C4-2B (cell line): ENCODE data around the gene OSBPL8.

Experiments
- ZFX ChIP-seq: fragments of 450-650 bp; IDR thresholded peaks from 2 replicates; pipeline ENCODE4 v1.6.1; 2017
- TF ChIP-seq, protein P1 (sequence below): fragments of 450-650 bp; conservative IDR thresholded peaks from 2 replicates; pipeline ENCODE4 v1.5.1; 2017; ENCODE audit warnings: mild to moderate bottlenecking

DNA sequence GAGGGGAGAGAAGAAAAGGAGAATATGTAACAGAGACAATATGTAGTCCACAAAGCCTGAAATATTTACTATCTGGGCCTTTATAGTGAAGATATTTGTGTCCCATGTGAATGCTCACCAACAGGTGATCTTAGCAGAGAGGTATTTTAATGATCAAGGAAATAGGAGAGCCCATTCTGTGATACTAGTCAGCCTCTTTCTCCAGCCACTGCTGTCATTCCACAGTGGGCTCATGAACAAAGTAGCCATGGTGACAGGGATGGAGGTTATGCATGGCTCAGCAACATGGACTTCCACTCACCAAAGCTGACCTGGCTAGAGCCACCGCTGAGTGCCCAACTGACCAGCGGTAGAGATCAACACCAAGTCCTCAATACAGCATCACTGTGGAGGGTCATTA is 58.2 kb downstream of the OSBPL8 start:
- TF ChIP-seq, protein P1, sequence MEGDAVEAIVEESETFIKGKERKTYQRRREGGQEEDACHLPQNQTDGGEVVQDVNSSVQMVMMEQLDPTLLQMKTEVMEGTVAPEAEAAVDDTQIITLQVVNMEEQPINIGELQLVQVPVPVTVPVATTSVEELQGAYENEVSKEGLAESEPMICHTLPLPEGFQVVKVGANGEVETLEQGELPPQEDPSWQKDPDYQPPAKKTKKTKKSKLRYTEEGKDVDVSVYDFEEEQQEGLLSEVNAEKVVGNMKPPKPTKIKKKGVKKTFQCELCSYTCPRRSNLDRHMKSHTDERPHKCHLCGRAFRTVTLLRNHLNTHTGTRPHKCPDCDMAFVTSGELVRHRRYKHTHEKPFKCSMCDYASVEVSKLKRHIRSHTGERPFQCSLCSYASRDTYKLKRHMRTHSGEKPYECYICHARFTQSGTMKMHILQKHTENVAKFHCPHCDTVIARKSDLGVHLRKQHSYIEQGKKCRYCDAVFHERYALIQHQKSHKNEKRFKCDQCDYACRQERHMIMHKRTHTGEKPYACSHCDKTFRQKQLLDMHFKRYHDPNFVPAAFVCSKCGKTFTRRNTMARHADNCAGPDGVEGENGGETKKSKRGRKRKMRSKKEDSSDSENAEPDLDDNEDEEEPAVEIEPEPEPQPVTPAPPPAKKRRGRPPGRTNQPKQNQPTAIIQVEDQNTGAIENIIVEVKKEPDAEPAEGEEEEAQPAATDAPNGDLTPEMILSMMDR = no peak
- TF ChIP-seq ZFX = no peak
